Skin epidermis (tissue), 12 donors: ENCODE measurements around the gene STK39.

Experiments
- H3K27ac ChIP-seq, 21 experiments: fragments of 200-600 bp; sonication (generic) in 11 of 21; one replicate each; pipeline ENCODE4 v1.5.0; 2020; ENCODE audit warnings: mild to moderate bottlenecking in 3 of 21, inconsistent platforms in 2 of 21, moderate library complexity in 2 of 21
- H3K4me3 ChIP-seq, 7 experiments: fragments of 200-600 bp; sonication (generic) in 2 of 7; one replicate each; pipeline ENCODE4 v1.5.0; 2020; ENCODE audit warnings: inconsistent platforms in 2 of 7, mild to moderate bottlenecking in 2 of 7, moderate library complexity in 1 of 7

STK39 gene

GRCh38 chr2:168035458-168035857, 211.9 kb downstream of the STK39 start:
- Histone ChIP-seq H3K27ac (no peak overlapping the region), H3K4me3 (no peak overlapping the region)

- Histone ChIP-seq H3K4me3 (no peak overlapping the region), H3K27ac (no peak overlapping the region)
Observed at GRCh38 chr2:168034616-168035015, 212.8 kb downstream of the STK39 start.

DNA sequence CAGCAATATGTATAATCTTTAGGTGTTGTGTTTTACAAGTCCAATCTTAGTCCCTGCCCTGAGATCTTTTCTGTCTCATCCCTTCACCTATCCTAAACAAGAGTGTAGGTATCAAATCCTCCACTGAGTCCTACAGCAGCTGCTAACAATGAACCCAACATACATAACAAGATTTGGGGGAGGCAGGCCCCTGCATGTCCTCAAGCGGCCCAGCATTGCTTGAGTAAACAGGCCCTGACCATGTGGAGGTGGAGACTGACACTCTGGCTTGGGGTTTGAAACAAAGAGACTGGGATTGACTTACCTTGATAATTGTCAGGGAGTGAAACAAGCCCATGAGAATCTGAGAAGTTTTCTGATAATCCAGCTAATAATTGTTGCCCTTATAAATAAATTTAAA, 213.4 kb downstream of the STK39 start:
- H3K4me3 ChIP-seq, result no peak overlapping the region
- H3K27ac ChIP-seq, result no peak overlapping the region

DNA sequence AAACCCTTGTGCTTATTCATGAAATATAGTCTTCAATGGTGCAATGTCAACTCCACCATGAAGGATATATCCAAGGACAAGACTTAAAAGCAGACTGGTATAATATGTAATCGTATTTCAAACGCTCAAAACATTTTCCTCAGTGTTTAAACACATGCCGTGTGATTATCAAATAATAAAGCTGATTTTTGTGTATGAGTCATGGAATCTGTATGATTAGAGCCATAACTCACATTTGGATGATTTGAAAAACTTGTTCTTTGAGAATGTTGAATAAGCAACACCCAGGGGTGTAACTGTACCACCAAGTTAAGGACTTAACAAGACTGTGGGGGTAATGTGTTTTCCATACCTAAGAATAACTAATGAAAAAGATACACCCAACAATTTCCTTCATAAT, 215.3 kb downstream of the STK39 start:
- Histone ChIP-seq H3K27ac (no peak overlapping the region), H3K4me3 (no peak overlapping the region)

GRCh38 chr2:168030862-168031624, 216.4 kb downstream of the STK39 start:
- no peak overlapping the region for H3K27ac ChIP-seq
- no peak overlapping the region for H3K4me3 ChIP-seq

- Histone ChIP-seq H3K27ac (no peak overlapping the region), H3K4me3 (no peak overlapping the region)
Observed at GRCh38 chr2:168029071-168029470, 218.3 kb downstream of the STK39 start.

DNA sequence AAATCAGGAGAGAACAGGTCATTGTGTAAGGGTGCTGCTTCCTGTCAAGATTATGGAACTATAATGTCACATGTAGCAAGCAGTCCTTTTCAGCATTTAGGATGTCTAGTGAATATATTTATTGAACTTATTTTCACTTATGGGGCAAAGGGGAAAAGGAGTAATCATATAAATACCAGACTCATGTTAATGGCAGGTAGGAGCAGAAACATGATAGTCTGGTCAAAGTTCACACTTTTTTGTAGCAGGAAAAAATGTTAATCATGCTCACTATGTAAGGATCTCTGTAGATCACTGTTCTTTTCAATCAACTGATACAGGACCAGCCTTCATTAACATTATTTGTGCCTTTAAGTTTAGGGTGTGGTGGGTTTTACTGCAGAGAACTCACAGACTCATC, 219.0 kb downstream of the STK39 start:
- Histone ChIP-seq H3K4me3 (no peak overlapping the region), H3K27ac (no peak overlapping the region)

DNA sequence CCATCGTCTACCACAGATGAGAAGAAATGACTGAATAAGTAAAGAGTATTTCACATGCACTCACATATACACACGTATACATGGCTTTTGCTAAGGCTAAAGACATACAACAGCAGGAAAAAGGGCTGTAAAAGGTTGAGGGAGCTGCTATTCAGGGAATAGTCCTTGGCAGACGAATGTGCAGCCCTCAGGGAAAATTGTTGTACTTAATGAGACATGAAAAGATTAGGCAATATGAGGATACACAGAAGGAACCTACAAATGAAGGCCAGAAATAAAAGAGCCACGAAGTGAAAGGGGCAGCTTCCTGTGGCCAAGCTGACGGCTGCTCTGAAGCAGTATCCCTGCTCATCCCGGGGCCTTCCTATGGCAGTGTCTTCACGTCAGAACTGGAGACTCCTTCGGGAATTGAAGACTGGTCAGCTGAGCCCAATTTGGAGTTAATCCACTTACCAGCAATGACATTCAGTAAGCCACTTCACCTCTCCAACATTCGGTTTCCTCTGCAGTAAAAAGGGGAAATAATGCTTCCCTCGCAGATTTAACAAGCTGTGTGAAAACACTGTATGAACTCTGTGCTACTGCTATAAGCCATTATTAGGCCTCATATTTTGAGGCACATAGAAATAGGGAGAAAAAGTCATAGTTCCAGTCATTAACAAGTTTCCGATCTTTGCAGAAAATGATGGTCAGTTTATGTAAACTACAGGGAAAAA, 221.8 kb downstream of the STK39 start:
- H3K27ac ChIP-seq, result no peak overlapping the region

GRCh38 chr2:168024459-168024858, 222.9 kb downstream of the STK39 start:
- Histone ChIP-seq H3K27ac (no peak overlapping the region), H3K4me3 (no peak overlapping the region)

More for the DNA sequence above, 221.8 kb downstream of the STK39 start:
- H3K4me3 ChIP-seq, result no peak overlapping the region

DNA sequence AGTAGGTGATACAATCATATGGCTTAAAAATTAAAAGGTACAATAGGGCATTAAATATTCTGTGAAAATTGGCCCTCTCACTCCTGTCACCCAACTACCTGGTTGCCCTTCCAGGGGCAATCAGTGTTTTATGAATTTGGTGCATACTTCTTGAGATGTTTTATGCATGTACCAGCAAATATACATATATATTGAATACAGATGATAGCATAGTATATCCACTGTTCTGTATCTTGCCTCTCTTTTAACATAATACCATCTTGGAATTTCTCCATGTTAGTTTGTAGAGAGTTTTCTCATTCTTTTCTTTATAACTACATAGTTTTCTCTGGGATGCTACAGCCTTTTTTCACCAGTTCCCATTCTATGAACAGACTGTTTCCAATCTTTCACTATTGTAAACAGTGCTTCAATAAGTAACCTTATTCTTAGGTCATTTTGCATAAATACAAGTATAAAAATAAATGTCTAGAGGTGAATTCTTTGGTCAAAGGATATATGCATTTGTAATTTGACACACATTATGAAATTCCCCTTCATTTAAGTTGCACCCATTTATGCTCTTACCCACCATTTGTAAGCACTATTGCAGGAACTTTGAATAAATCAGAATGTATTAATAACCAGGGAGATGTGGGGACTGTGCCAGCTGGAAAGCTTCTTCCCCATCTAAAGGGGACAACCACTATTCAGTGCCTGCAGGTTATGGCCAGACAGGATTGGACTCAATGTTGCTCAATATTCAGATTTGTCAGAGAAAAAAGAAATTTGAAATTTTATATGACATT, 225.4 kb downstream of the STK39 start:
- Histone ChIP-seq H3K4me3 (no peak overlapping the region), H3K27ac (no peak overlapping the region)

GRCh38 chr2:168015274-168015953, 232.0 kb downstream of the STK39 start:
- Histone ChIP-seq H3K4me3 (no peak overlapping the region), H3K27ac (no peak overlapping the region)

- no peak overlapping the region for H3K4me3 ChIP-seq
- H3K27ac ChIP-seq, result no peak overlapping the region
Observed at GRCh38 chr2:168009900-168010299, 237.5 kb downstream of the STK39 start.

DNA sequence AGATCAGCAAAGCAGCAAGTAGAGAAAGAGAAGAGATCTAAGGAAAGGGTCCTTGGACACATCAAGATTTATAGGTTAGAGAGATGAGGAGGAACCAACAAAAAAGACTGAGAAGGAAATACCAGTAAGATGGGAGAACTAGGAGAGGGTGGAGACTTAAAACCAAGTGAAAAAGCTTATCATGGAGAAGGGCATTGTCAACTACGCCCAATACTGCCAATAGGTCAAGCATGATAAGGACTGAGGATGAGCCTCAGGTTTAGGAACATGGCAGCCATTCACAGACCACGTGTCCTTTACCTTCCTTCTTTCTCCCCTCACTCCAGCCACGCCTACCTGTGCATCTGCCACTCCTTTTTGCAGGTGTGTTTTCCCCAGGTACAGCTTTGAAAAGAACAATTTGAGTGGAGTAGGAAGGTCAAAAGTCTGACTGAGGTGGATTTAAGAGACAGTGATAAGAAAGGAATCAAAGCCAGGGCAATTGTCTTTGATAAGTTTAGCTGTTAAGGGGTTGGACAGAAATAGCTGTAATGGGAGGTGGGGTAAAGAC, 238.7 kb downstream of the STK39 start:
- no peak overlapping the region for H3K4me3 ChIP-seq
- no peak overlapping the region for H3K27ac ChIP-seq

DNA sequence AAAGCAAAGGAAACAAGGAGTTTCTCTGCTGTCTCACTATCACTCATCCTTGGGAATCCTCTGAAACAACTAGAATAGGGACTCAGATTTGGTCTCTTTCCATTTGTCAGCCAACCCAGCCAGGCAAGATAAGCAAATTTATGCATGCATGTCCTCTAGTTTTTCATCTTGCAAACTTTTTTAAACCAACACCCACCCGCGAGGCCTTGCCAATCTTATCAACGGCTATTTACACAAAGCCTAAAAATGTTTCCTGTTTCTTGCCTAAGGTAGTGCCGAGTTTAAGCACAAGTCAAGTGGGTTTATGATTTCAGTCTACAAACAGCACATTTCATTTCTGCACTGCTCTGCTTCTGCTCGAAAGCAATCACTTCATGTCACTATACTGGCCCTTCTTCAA, 240.9 kb downstream of the STK39 start:
- Histone ChIP-seq H3K27ac (no peak overlapping the region), H3K4me3 (no peak overlapping the region)

DNA sequence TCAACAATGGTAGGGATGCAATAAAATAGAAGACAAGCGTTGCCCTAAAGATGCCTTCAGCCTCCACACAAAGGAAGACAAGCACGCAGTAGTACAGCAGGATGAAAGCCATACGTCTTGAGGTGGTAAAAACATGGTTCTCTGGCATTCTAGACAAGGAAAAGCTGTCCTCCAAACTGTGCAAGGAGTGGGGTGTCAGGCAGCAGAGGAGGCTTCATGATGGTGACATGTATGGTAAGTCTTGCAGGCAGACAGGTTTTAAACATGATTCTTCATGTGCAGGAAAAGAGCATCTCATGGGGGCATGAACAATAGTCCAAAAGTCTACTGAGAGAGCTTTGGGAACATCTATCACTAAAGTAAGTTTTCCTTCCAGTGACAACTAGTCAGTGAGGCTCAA, 241.8 kb downstream of the STK39 start:
- H3K4me3 ChIP-seq, result no peak overlapping the region
- H3K27ac ChIP-seq, result no peak overlapping the region

DNA sequence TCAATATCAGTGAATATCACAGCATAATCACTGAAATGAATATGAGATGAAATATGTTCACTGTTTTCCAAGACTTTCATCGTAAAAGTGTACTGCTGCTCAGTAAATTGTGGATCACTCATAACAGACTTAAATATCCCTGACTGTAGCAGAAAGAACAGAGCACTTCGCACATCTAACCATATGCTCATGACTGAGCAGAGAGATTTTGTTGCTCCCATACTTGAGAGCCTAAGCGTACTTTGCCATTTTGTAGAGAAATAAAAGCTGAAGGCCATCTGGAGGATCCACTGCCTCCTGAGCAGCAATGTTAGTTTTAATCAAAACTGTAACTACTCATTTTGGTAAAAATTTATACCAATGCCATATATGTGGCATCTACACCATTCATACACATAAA, 243.5 kb downstream of the STK39 start:
- Histone ChIP-seq H3K4me3 (no peak overlapping the region), H3K27ac (no peak overlapping the region)

DNA sequence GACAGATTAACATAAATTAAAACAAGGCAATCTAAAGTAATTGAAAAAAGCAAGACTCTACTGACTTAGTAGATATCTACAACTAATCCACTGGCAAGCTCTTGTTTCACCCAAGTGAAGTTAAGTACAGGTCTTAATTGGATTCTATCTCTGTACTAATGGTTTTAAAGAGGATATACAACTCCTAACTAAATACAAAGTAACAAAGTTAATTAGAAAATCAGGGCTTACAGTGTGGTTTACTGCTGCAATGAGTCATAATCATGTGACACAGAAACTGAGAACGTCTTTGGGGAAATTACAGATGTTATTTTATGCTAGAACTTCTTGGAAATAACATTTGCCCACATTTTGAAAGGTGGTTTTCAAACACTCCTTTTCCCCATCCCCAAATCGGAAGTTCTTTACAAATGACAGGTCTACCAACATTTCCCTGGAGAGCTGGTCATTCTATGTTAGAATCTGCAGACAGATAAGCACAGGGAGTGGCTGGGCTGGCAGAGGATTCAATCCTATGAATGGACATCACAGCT, 245.3 kb downstream of the STK39 start:
- Histone ChIP-seq H3K4me3 (no peak overlapping the region), H3K27ac (no peak overlapping the region)

DNA sequence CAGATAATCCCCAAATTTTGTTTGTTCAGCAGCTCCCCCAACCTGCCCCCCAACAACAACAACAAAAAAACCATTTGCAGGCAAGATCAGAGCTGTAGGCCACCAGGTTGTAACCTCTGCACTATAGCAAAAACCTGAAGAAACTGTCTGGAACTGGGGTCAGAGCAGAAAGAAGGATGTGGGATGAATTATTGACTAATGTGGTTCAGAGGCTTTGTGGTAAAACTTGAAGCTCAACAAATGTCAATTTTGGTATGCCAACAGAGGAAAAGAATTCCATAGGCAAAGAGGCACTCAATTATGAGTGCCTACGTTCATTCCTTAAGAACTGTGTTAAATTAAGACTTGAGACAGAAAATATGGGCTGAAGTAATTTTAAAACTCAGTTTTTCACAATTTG, 255.1 kb downstream of the STK39 start:
- no peak overlapping the region for H3K4me3 ChIP-seq

DNA sequence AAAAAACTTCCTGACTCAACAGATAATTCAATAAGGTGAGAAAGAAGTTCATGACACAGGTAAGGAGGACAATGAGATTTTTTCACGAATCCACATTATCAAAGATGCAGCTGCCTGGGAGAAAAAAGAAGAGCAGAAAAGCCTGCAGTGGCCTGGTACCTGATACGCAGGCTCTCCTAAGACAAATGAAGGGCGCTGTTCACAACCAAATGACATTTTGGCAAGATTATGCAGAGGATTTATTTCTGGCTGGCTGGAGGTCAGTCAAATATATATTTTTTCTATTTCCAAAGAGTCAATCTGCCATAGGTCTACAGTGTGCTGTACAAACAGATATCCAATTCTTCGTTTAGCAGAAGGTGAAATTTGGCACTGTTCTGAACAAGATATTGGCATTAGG, 257.3 kb downstream of the STK39 start:
- no peak overlapping the region for H3K27ac ChIP-seq
- no peak overlapping the region for H3K4me3 ChIP-seq

More for the DNA sequence above, 255.1 kb downstream of the STK39 start:
- H3K27ac ChIP-seq, result no peak overlapping the region

DNA sequence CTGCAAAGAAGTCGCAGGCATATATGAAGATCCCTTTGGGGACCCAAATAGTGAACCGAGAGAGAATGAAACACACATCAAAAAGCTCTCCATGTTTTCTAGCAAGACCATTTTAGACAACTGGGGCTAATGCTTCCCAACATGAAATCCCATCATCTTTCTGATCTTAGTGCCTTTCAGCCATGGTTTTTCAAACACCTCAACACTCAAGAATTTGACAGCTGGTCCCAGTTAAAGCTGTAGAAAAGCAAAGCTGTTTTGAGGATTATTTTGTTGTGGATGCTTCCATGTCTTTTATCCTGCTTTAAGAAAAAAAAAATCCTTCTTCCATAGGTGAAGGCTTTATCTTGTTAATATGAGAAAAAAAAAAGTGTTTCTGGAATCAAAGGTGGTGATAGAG, 259.1 kb downstream of the STK39 start:
- no peak overlapping the region for H3K4me3 ChIP-seq
- no peak overlapping the region for H3K27ac ChIP-seq
